CD1c-positive myeloid dendritic cell (primary cell): ENCODE results near the gene WDFY3.
A peak's percentile ranks its signal among the peaks of the same experiment; 100 is the strongest.
"Not testable (repeated sequence)": the region's sequence is repeated elsewhere in the genome, so short reads cannot be mapped to it uniquely, and the experiment has no call there.

Source experiments
- DNase-seq: peaks from one replicate; pipeline ENCODE4 v3.0.0-alpha.2; 2016; ENCODE audit errors: extremely low spot score

The WDFY3 gene

DNA sequence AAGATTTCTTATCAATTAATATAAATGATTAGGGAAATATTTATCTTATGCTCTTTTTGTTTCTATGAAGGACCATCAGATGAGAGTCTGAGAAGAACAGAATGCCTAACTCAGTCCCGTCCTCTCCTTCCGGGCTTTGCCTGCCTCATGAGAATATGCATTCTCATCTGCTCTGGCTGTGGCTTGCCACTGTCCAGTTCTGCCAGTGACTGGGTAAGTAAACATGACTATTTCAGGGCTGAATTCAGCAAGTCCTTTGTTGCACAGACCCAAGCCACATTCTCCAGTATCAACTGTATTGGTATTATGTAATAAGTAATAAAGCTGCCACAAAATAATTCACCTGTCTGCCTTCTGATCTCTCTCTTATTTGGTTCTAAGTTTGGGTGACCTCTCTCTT, 110.7 kb downstream of the WDFY3 start:
- no peak for DNase-seq

DNA sequence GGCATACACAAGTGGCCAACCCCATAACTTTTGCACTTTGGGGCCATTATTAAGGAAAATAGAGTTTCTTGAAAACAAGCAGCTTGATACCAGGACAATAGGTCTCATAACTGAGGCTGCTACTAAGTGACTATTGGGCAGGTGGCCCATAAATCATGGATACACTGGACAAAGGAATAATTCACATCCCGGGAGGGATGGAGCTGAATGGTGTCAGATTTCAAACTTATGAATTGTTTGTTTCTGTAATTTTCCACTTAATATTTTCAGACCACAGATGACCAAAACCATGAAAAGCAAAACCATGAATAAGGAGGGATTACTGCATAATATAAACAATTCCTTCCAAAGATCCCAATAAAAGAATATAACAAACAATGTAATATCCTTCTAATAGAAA, 114.4 kb downstream of the WDFY3 start:
- DNase-seq: no peak

DNA sequence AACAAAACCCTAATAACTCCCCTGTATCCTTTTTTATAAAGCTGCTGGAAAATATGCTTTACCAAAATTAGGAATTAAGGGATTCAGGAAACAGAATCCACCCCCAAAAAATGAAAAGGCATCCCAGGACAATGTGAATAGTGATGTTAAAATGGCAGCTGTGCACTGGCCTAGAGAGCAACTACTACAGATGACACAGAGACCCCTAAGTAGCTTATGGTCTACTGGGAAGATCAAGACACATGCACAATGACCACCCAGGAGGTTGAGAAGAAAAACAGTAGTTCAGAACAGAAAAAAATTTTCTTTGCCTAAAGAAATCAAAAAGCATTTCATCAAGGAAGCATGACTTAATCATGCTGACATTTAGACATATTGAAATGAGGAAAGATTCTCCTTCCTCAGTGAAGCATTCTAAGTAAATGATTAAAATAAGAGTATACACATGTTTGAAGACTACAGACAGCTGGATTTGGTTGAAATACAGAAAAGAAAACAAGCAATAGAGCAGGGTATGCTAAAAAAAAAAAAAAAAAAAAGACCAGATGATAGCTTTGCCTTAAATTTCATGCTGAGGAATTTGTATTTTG, 117.3 kb downstream of the WDFY3 start:
- no peak for DNase-seq

DNA sequence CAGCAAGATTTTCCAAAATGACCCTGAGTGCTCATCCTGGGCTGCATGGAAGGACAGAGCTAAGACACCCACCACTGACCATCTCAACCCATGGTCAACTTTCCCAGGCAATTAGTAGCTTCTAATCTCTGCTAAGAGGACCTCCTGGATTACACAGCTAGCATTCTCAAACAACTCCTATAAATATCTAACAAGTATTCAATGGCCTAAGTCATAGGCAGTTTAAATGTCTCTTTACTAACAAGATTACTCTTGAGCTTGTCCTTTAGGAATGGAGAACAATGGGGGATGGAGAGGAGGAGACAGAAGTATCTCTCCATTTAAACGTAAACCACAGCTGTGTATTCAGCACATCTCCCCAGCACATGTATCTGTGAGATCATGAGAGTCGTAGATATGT, 118.1 kb downstream of the WDFY3 start:
- DNase-seq: no peak

DNA sequence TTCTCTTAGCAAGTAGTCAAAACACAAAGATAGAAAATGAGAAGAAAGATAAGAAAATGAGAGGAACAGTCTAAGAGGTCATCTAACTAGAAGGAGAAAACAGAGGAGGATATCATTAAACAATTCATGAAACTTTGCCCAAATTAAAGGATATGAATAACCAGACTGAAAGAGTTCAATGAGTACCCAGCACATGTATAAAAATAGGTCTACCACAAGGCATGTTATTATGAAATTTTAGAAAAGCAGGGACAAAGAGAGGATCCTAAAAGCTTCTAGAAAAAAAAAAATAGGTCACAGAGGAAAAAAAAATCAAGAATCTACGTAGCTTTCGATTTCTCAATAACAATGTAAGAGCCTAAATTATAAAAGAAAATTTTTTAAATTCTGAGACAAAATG, 118.5 kb downstream of the WDFY3 start:
- no peak for DNase-seq

DNA sequence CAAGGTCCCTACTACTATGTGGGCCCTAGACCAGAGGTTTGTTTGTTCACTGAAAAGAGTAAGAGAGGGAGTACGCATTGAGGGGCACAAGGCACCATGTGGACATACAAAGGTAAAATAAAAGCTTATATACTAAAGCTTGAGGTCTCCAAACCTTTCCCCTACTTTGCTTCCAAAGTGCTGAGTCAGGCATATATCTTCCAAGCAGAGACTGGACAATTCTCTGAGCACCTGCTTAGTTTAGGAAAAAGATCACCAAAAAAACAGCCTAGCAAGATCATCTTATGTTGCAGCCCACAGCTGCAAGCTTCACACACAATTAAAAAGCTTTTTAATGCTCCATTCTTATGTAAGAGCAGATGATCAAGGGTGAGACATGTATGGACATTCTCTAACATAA, 119.5 kb downstream of the WDFY3 start:
- DNase-seq: no peak

DNA sequence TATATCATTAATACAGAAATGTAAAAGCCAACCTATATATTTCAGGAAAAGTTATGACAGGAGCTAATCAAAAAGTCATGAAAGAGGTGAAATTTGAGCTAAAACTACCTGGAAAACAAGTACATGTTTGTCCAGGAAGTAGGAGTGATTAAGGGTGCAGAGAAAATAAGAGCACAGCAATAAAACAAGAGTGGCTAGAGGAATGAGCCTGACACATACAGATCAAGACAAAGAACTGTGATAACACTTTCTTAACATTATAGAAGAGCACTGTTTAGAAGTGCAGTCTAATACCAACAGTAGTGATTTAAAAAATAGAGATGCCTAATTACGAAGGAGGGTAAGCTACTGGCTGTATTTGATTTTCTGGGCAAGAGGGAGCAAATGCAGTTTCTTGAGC, 125.1 kb downstream of the WDFY3 start:
- no peak for DNase-seq

DNA sequence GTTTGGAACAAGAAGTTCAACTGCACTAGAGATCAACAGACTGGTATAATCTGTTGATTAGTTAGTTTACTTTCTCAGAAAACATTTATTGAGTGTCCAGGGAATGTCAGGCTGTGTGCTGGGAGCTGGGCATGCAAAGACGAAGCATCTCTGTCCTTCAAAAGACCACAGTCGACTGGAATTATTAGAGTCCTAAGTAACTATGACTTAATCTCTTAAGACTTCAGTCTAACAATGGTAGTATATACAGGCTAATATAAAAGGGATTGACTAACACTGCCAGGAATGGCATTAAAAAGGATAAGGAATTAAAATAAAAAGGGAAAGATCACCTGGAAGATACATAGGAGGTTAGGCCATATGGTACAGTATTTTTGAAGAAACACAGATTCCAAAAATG, 128.7 kb downstream of the WDFY3 start:
- no peak for DNase-seq

DNA sequence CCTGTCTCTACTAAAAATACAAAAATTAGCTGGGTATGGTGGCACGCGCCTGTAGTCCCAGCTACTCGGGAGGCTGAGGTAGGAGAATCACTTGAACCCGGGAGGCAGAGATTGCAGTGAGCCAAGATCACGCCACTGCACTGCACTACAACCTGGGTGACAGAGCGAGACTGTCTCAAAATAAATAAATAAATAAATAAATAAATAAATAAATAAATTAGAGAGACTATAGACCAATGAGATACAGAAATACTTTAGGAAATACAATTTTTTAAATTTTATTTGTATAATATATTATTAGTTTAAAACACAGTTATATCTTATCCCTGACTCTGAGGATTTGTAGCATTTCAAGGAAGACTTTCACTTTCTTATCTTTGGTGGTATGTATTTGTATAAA, 136.9 kb downstream of the WDFY3 start:
- not testable (repeated sequence) for DNase-seq

DNA sequence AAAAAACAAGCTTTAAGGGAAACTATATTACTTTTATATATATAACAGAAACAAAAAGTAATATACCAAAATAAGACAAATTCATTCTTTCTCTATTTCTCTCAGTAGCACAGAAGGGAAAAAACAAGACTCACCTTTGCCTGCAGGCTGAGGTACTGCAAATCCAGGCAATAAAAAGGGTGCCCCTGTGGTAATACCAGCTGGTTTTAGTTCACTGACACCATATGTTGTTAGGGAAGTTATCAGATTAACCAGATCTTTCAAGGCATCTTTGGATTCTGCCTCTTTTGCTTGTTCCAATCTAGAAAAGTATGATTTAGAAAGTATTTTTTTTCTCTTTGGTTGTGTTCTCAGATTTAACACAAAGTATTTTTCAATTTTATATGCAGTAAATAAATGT, 139.8 kb downstream of the WDFY3 start:
- DNase-seq: no peak

DNA sequence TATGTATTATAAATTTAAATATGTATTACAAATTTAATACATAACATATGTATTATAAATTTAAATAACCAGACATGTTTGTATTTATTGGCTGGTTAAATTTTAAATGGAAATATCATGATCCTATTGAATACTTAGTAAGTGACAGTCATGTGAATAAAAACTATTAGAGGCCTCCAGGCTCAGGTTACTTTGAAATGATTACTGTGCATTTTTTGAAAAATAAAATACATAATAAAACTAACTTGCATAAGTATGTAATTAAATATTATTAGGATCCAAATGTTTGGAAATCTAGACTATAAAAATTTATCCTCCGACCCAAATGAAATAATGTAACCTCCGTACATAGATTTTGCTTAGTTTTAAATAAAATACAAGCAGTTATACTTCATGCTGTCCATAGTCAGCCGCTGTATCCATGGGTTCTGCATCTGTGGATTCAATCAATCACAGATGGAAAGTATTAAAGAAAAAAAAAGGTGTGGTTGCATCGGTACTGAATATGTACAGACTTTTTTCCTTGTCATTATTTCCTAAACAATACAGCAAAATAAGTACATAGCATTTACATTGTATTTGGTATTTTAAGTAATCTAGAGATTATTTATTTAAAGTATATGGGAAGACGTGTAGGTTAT, 140.7 kb downstream of the WDFY3 start:
- DNase-seq: no peak

DNA sequence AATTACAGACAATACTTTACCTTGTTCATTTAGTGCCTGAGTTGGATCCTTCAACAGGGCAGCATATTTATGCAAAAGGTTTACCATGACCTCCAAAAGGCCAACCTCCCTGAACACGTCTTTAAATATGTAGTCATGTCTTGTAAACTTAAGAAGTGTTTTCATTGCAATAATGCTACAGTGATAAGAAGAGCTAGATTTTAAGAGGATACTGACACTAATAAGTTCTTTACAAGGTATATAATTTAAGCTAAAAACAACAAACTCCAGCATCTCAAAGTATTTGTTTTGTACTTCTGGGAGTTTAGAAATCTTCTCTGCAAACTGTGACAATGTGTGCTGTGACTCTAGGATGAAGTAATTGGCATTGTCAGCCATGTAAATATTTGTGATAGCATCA, 145.4 kb downstream of the WDFY3 start:
- no peak for DNase-seq

DNA sequence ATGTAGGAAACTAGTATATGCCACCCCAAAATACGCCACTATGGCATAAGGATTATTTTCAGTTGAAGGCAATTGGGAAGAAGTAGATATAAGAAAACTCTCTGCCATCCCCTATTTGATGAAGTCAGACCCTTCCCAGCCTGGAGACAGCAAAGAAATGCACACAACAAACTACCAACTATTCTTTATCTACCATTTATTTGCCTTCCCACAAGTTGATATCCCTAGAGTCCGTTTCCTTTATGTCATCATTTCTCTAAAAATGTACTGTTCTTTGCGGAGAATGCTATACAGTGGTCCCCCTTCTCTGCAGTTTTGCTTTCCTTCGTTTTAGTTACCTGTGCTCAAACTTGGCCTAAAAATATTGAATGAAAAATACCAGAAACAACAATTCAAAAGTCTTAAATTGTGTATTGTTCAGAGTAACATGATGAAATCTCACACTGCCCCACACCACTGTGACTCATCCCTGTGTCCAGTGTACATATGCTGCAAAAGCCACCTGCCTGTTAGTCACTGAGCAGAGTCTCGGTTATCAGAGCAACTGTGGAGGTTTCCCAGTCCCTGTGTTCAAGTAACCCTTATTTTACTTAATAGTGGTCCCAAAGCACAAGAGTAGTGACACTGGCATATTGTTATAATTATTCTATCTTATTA, 152.3 kb downstream of the WDFY3 start:
- DNase-seq: peak; percentile 10

DNA sequence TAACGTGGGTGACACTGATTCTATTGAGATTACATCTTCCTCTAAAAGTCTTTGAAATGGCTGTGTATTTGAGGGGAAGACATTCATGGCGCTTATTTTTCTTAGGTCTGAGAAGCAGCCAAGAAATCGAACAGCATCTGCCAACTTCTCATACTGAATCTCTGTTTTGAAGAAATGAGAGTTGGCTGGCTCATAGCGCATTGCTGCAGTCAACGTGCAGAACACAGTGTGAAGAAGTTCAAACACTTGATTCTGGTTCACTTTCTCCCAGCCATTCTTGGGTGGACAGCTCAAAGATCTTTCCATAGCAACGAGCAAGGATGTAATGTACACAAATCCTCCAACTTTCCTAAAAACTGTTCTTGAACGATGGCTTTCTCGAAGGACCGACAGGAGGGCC, 156.5 kb downstream of the WDFY3 start:
- no peak for DNase-seq

DNA sequence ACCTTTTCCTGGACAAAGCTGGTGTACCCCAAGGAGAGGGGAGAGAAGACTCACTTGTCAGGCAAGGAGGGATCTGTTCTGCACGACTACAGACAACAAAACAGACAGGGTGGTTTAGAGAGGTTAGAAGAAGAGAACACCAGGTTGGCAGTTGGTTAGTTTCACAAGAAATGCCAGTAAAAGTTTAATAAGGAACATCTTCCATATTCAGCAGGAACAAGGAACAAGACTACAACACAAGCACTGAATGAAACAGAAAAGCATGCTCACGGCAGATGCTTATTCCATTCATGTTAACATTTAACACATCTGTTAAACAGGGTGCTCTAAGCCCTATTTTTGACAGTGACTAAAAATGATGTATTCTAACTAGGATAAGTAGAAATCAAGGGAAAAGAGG, 158.2 kb downstream of the WDFY3 start:
- no peak for DNase-seq

DNA sequence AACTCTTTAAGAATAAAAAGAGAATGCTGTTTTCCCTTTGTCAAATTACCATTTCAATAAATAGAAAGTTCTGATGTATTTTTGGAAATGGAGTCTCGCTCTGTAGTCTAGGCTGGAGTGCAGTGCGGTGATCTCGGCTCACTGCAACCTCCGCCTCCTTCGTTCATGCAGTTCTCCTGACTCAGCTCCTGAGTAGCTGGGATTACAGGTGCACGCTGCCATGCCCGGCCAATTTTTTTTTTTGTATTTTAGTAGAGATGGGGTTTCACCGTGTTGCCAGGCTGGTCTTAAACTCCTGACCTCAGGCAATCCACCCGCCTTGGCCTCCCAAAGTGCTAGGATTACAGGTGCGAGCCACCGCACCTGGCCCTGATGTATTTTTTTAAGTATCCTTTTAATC, 159.9 kb downstream of the WDFY3 start:
- DNase-seq: not testable (repeated sequence)

DNA sequence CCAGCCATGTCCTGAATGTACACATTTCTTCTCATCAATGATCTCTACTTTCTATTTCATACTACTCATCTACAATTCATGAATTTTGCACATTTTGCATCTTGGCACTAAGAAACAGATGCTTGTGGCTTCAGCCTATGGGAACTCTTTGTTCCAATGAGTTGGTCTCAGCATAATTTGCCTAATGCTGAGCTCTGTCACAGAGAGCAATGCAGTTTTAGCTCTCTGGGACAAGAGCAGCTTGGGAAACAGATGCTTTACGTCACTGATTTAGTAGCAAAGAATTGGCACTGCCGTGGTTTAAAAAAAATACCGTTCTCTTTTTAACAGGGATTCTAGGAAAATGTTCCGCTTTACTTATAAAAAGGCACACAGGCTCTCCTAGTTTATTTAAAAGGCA, 162.4 kb downstream of the WDFY3 start:
- DNase-seq: no peak

DNA sequence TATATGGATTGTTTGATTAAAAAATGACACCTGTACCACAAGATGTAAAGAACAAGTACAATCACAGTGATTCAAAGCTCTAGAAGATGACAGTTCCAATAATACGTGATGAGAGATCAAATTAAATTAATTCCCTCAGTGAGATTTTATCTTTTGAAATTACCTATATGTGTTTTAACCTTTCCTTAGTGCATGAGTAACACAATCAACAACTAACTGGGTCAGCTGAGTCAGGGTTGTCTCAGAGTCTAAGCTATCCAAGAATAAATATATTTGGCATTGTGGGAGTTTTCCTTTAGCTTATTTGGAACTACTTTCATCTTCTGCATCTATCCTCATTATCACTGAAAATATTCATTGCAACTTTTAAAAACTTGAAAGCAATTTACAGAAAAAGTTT, 162.8 kb downstream of the WDFY3 start:
- no peak for DNase-seq

DNA sequence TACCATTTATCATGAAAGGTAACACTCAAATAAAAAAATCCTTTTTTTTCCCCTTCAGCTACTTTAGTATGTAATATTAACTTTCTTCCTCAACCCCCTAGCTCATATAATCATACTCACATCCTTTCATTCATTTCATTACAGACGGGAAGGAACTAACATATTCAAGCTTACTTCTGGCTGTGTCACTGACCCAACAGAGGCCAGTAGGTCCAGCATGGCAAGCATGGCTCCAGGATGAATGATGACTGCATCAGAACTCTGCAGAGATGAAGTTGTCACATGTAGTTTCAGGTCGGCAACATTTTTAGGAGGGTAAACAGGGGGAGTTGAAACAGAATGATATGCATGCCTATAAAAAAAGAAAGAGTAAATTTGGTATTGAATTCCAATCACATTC, 163.4 kb downstream of the WDFY3 start:
- DNase-seq: no peak

DNA sequence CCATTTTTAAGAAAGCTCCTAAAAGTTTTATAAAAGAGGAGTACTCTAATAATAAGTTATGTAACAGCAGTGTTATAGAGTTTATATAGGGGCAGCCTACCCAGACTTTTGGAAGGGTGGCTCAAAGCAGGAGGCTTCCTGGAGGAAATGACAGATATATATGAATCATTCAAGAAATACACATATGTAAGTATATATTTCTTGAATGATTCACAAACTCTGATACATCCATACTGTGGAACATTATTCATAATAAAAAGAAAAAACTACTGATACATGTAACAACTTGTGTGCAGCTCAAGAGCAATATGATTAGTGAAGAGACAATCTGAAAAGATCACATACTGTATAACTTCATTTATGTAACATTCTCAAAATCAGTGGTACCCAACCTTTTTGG, 166.2 kb downstream of the WDFY3 start:
- DNase-seq: no peak

DNA sequence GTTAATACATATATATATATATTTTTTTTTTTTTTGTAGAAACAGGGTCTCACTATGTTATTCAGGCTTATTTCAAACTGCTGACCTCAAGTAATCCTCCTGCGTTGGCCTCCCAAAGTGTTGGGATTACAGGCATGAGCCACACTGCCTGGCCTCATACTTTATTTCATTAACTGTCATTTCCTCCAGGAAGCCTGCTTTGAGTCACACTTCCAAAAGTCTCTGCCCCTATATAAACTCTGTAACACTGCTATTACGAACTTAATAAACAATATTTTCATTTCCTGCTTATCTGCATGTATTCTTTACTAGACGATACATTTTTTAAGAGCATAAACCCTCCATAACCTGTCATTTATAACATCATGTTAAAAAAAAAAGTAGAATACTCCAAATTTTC, 167.2 kb downstream of the WDFY3 start:
- DNase-seq: no peak

DNA sequence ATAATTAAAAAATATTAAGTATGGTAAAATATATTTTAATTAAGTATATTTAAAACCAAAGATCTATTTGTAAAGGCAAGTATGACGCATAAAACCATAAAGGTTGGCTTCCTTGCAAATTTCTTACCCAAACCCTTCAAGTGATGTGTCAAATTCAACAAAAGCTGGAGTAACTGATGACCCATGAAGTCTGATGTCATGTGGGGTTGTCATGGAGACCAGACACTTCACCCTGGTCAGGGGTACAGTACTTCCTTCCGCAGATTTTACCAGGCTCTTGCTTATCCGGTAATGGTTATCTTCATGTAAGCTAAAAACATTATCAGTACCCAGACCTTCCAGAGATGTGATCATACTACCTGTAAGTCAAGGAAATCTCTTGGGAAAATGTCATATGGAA, 170.1 kb downstream of the WDFY3 start:
- DNase-seq: no peak
